LNCAP (cell line): ENCODE results near the gene JAKMIP2.

Source experiments
- CTCF ChIP-seq: fragments of 450-650 bp; IDR thresholded peaks from 2 replicates; pipeline ENCODE4 v1.5.1; 2017; ENCODE audit warnings: mild to moderate bottlenecking

JAKMIP2 gene

DNA sequence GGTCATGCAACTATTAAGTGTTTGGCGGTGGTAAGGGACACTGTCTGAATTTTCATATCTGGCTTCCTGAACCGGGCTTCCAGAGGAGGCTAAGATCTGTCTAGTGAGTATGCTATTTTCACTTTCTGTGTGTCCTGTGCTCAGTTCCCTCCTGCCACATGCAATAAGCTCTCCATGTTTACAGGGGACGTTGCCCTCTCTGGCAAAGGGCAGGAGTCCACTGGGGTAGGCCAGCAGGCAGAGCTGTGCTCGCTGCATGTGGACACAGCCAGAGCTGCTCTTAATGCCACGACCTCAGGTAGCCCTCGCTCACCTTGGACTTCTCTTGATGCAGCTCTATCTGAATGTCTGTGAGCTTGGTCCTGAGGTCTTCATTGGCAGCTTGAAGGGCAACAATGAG, 111.2 kb downstream of the JAKMIP2 start:
- no peak for TF ChIP-seq CTCF

- no peak for TF ChIP-seq CTCF
These were observed 111.7 kb downstream of the JAKMIP2 start for GRCh38 chr5:147670815-147671214.

GRCh38 chr5:147669169-147669869, 113.2 kb downstream of the JAKMIP2 start:
- no peak for TF ChIP-seq CTCF

DNA sequence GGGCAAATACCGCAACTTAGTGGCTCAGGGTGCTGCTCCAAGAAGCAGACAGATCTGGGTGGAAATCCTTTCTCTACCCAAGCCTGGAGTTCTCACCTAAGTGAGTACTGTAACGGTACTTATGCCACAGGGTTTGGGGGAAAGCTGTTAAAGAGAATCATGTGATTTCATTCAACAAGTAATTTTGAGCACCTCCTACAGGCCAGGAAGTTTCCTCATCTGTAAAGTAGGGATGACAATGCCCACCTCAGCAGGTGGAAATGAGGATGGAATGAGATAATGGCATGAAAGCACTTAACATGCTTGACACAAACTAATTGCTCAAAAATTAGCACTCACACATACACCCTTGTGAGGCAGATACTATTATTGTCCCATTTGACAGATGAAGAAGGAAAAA, 114.1 kb downstream of the JAKMIP2 start:
- TF ChIP-seq CTCF = no peak

- no peak for TF ChIP-seq CTCF
These were observed 115.2 kb downstream of the JAKMIP2 start for GRCh38 chr5:147667363-147667762.

GRCh38 chr5:147666419-147666818, 116.1 kb downstream of the JAKMIP2 start:
- no peak for TF ChIP-seq CTCF

DNA sequence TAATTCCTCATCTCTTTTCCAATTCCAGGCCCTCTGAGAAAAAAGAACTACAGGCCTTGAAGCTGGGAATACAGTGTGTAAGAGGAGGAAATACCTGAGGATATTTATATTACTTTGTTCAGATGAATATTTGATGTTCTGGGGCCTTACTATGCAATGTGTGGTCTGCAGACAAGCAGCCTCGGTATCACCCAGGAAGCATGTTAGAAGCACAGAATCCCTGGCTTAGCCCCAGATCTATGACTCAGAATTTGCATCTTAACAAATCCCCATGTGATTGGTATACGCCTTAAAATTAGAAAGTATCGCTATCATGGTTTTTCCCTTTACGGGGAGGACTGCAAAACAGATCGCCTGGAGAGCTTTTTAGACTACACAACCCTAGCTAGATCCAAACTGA, 121.0 kb downstream of the JAKMIP2 start:
- TF ChIP-seq CTCF = no peak
